HG03432 (cell line): ENCODE measurements around the gene SEC31A.
"Not testable (repeated sequence)": the region's sequence is repeated elsewhere in the genome, so short reads cannot be mapped to it uniquely, and the experiment has no call there.

Source experiments
- ATAC-seq: cut with Tn5 transposase; IDR thresholded peaks from one replicate; pipeline ENCODE4 v1.9.1; 2021; ENCODE audit warnings: mild to moderate bottlenecking, moderate library complexity; ENCODE audit not compliant: unreplicated experiment

SEC31A gene

GRCh38 chr4:82850684-82851083, 40.3 kb downstream of the SEC31A start:
- ATAC-seq: no peak

DNA sequence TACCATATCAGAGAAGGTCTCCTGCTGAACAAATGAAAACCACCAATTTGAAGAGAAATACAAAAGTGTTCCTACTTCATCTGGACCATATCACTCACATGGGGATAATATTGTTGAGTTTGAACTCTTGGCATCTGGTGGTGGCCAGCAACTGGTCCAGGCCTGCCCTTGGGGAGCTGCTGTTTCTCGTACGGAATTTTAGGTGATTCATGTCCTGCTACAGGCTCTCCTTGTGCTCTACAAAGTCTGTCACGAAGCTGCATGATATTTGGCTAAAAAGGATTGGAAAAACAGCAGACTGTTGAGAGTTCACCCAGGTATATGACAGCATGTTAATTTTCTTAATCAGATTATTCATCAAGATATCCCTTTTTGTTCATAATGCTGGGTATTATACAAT, 42.2 kb downstream of the SEC31A start:
- no peak for ATAC-seq

- ATAC-seq: no peak
Observed at GRCh38 chr4:82842593-82842992, 48.4 kb downstream of the SEC31A start.

DNA sequence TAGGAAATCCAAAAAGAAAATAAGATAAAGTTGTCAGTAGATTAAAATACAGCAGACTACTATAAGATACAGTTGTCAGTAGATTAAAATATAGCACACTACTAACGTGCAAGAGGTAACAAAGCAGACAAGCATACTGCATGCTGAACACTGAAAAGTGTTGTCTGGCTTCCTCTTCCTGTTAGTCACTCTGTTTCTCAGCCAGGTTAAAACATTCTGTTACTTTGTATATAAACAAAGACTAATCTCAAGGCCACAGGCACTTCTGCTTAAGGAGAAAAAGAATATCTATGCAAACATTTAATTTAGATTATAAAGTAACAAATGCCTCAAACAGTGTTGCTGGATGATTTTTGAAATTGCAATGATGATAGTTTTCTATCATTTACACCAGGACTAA, 51.3 kb downstream of the SEC31A start:
- ATAC-seq: no peak

DNA sequence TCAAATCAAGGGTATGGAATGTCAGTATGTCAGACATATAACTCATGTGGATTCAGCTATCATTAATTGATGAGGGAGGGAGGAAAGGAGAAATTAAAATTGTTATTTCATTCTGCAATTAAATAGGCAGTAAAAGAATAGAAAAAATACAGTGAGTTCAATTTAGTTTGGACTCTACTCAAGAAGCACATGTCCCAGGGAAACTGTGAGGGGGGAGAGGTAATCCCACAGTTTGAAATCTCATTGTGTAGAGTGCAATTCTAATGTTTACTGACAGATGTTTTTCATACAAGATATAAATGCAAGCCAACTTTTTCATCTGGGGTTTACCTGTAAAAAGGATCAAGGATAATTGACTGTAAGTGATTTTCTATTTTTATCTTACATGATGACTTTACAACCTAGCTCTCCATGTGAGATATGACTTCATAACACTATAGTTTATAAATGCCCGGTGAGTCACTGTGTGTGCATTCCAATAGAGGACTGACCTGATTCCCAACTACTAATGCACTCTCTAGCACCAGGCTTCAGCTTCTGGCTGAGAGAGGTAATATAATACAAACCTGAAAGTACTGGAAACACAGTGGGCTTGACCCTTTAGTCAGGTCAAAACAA, 57.1 kb downstream of the SEC31A start:
- no peak for ATAC-seq

DNA sequence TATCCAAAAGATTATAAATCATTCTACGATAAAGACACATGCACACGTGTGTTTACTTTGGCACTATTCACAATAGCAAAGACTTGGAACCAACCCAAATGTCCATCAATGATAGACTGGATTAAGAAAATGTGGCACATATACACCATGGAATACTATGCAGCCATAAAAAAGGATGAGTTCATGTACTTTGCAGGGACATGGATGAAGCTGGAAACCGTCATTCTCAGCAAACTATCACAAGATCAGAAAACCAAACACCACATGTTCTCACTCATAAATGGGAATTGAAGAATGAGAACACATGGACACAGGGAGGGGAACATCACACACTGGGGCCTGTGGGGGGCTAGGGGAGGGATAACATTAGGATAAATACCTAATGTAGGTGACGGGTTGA, 57.9 kb downstream of the SEC31A start:
- not testable (repeated sequence) for ATAC-seq

- no peak for ATAC-seq
Observed at GRCh38 chr4:82825425-82825824, 65.5 kb downstream of the SEC31A start.

- ATAC-seq: no peak
Observed at GRCh38 chr4:82823062-82823461, 67.9 kb downstream of the SEC31A start.

DNA sequence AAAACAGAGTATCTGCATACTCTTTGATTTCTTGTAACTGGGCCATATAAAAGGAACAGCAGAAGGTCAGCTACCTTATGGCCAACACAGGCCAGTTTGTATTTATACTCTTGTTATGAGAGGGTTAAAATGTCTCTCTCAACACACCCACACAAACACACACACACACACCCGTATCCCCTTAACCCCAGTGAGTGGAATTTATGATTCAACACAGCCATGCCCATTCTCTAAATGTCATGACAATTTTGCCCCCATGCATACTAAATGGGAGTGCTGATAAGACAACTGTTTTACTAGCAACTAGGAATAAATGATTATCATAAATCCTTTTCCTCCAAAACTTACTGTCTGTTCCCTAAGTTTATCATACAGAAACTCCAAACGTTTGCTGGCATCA, 70.3 kb downstream of the SEC31A start:
- no peak for ATAC-seq

DNA sequence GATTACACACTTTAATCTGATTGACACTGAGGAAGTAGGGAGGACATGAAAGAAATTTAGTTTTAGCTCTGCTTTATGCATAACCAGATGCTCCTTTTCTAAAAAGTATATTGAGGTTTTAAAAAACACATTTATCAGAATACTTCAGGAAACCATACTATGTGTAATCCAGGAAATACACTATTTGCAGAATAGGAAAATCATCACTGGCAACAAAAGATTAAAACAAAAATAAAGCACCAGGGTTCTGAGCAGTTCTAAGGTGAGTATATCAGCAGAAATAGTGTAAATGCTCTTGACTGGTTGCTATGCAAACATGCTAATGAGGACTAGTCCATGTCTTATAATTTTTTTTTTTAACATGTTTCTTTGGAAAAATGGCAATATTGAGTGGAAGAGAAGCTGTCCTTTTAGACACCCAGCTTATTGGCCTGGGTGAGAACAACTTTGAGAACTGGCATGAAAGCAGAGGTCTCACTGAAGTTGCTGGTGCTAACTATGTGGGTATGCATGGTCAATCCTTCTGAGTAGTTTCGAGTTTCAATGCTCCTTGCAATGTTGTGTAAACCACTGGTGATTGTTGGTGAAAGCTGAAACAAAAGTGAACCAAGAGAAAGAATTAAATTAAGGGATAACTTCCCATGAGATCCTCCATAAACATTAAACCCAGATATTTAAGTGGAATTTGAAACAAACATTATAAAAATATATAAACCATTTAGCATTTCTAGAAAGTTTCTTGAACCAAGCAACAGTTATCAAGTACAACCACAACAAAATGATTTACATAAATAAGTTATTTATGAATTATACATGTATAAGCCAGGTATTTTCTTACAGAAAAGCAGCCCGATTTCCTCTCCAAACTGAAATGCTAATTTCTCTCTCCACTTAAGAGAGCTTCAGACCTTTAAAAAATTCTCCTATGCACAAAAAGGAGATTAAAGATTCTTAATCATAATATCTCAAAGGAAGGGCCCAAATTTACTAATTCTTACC, 72.0 kb downstream of the SEC31A start:
- ATAC-seq: peak; percentile 52

GRCh38 chr4:82816874-82817273, 74.1 kb downstream of the SEC31A start:
- not testable (repeated sequence) for ATAC-seq

GRCh38 chr4:82814034-82814433, 76.9 kb downstream of the SEC31A start:
- ATAC-seq: no peak

DNA sequence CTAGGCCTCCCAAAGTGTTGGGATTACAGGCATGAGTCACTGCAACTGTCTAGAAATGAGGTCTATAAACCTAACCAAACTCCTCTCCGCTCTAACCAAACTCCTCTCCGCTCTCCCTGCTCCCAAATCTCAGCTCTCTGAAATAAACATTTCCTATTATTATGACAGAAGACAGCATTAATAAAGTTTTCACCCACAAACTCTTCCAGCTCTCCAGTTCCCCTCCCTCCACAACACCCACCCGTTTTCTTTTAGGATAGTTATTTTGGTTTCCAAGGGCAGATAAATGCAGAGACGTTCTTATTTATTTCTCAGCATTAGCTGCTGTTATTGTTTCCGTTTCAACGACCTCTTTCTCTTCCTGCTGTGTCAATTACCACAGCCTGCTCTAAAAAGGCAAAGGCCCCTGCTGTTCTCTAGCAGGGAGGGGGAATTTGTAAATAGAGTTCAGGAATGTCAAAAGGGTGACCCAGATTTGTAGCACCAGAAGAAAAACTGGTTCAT, 79.1 kb downstream of the SEC31A start:
- ATAC-seq: no peak

DNA sequence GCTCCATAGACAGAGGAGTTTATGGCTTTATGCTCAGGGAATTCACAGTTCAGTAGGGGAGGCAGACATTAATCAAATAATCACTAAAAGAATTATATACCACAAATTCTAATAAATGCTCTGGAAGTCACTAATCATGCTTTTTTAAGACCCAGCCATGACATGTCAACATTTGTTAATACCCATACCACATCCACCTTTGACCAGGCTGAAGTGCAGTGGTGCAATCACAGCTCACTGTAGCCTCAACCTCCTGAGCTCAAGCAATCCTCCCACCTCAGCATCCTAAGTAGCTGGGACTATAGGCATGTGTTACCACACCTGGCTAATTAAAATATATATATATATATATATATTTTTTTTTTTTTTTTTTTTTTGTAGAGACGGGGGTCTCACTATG, 79.6 kb downstream of the SEC31A start:
- no peak for ATAC-seq

DNA sequence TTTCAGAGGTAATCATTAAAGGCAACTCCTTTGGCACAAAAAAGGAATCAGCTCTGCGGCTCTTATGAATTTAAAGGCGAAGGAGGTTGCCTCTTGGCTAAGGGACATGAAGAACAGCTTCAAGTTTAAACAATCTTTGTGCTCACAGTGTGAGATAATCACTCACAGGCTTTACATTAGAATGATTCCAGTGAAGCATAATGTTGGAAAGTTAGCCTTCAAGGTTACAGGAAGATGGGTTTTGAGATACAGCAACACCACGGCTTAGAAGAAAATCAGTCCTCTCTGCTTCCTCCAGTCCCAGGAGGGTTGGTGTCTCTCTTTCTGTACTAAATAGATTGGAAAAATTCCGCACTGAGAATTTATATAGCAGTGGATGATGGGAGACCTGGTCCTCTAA, 80.8 kb downstream of the SEC31A start:
- ATAC-seq: no peak

GRCh38 chr4:82809619-82810018, 81.3 kb downstream of the SEC31A start:
- ATAC-seq: no peak

- ATAC-seq: no peak
Observed at GRCh38 chr4:82803746-82804145, 87.2 kb downstream of the SEC31A start.

GRCh38 chr4:82802911-82803310, 88.0 kb downstream of the SEC31A start:
- no peak for ATAC-seq

DNA sequence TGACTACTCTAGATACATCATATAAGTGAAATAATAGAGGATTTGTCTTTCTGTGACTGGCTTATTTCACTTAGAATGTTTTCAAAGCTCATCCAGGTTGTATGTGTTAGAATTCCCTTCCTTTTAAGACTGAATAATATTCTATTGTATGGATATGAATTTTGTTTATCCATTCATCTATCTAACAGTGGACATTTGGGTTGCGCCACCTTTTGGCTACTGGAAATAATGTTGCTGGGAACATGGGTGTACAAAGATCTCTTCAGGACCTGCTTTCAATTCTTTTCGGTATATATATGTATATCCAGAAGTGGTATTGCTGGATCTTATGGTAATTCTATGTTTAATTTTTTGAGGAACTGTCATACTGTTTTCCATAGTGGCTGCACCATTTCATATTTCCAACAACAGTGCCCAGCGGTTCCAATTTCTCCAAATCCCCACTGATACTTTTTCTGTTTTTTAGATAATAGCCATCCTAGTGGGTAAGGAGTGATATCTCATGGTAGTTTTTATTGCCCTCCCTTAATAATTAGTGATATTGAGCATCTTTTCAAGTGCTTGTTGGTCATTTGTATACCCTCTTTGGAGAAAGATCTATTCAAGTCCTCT, 88.9 kb downstream of the SEC31A start:
- ATAC-seq: no peak

- no peak for ATAC-seq
Observed at GRCh38 chr4:82799006-82799881, 91.7 kb downstream of the SEC31A start.
